ENCODE measurements around the gene RPH3AL.
"Not testable (repeated sequence)": the region's sequence is repeated elsewhere in the genome, so short reads cannot be mapped to it uniquely, and the experiment has no call there.

RPH3AL gene

DNA sequence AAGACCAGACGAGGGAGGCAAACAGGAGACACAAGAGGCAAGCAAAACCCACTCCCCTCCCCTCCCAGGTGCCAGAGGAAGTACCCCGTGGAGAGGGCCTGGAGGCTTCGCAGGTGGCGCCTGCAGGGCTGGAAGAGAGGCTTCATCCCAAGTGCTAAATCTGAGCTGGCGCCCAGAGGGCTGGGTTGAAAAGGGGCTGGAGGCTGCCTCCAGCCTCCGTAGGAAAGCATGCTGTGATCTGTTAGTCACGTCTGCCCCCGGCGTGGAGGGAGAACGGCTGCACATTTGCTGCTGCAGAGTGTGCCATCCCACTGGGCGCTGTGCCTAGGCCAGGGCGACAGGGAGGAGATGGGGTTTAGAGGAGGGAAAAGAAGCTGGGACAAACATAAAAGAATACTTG lies 16.9 kb downstream of the RPH3AL start:
- DNase-seq: no peak

DNA sequence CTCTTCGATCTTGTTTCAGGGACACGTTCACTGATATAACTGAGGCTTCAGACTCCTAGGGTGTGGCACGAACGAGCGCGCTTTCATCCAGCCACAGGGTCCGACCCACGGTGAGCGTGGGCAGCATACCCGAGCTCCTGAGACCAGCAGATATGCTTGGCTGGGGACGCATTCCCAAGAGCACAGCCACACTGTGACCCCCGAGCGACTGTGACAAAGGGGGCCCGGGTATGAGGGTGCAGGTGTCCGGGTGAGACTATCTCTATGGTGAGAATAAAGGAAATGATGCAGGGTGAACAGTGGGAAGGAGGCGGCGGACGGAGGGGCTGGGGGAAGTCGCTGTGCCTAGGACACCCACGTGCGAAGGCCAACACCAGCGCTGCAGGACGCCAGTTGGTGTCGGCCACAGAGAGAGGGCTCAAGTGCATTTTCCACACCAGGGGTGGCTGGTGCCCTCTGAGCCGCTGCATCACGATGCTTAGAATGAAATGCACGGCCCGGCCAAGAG lies 17.6 kb downstream of the RPH3AL start:
- no peak for DNase-seq

DNA sequence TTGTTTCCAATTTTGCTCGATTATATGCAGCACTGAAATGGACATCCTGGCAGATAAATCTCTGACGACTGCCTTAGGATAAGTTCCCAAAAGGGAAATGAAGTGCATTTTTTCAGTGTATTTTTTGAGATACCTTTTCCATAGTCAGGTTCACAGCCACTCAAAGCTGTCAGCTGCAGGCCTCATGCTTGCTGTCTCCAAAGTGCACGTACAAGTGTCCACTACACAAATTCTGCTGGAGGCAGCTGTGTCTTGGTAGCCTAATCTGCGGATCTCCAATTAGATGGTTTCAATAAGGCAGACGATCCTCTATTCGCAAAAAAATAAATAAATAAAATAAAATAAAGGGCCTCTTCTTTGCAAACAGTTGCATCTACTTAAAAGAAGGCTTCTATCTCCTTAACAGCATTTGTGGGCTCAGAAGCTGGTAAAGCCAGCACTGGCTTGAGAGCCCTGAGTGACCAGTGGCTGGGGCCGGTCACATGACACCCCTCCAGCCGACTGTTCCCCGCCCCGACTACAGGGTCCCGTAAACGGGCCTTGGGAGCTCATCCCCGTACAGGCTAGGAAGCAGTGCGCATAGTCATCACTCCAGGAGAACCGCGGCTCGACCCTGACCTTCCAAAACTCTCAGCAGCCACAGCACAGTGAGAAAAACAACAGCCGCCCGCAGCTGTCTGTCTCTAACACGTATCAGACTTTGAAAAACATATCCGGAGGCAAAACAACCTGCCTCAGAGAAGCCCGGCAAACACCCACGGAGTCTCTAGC lies 18.8 kb downstream of the RPH3AL start:
- no peak for DNase-seq

DNA sequence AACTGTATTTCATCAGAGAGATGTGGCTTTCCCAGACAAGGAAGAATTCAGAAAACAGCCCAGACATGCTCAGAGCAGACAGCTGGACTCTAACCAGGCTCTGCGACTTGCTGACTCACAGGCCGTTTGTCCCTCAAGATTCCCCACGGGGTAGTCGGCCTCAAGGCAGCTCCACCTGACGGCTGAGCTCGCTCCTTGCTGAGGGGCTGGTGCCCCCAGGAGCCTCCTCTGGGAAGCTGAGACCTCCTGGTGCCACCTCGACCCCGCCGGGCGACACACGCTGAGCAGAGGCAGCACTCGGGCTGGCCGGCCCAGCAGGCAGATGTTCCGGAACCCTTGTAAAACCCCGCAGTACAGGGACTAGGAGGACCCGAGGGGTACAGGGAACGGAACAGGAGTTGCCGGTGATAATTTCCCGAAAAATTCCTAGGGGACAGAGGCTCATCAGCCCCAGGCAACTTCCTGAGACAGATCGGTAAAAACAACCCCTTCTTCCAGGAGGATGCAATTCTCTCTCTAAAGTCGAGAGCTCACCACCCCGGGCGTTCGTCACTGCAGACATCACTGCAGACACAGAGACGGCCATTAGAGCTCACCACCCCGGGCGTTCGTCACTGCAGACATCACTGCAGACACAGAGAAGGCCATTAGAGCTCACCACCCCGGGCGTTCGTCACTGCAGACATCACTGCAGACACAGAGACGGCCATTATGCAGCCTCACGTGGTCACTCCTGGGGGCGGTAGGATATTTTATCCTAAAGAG lies 19.9 kb downstream of the RPH3AL start:
- no peak for DNase-seq

DNA sequence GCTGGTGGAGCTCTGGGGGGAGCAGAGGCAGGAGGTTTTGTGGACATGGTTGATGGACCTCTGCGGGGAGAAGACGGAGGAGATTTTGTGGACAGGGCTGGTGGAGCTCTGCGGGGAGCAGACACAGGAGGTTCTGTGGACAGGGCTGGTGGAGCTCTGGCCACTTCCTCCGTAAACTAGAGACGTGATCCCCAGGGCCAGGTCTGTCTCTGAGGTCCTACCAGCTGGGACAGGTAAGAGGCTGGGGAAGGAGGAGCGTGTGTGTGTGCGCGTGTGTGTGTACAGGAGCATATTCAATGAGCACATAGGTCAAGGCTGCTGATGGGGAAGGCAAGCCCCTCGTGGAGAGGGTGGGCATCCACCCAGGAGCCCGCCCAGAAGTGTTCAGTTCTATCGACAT lies 20.6 kb downstream of the RPH3AL start:
- DNase-seq: no peak

DNA sequence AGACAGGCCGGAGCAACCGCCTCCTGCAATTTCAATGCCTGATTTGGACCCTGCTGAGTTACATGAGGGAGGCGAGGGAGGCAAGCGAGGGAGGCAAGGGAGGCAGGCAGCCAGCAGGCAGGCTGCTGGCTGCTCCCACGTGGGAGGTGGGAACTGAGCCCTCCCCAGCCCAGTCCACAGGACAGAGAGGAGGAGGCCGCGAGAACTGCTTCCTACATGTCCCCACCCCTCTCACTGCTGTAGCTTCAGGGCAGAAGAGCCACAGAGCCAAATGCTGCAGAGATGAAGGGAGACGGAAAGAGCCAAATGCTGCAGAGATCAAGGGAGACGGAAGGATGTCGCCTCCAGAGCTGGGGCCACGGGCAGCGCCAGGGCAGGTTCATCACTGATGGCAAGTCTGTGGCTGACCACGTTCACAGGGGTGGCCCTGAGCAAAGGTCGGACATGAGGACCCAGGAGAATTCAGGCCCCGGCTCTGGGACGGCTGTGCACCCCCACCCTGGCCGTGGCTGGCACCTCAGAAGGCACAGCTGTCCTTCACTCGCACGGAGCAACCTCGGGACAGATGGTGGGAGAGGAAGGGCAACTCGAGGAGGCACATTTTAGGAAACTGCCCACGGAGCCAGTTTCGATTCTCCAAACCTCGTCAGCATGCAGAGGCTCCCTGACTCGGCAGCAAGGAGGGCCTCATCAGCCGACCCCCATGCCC lies 21.5 kb downstream of the RPH3AL start:
- no peak for DNase-seq

DNA sequence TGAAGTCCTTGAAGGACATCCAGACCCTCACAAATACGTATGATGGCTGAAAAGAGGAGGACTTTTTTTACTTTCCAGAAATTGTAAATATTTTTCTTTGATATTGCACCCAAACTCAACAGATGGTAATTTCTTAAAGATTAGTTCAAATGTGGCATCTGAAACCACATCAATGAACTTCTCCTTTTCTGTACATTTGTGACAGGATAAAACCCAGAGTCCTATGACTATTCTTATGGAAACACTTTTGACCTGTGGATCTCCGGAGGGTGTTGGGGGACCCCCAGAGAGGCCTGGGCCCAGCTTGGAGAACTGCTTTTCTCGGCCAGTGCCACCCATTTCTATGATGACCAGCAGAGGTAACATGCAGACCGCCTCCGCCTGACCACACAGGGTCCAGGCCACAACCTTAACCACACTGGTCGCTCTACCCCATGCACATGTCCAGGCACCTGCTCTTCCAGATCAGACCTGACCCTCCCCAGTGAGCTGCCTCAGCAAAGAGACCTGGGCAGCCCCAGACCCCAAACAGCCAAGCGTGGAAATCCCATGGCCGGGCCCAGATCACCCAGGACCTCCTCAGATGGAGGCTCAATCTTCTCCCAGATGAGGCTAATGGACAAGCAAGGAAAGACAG lies 22.7 kb downstream of the RPH3AL start:
- DNase-seq: no peak

DNA sequence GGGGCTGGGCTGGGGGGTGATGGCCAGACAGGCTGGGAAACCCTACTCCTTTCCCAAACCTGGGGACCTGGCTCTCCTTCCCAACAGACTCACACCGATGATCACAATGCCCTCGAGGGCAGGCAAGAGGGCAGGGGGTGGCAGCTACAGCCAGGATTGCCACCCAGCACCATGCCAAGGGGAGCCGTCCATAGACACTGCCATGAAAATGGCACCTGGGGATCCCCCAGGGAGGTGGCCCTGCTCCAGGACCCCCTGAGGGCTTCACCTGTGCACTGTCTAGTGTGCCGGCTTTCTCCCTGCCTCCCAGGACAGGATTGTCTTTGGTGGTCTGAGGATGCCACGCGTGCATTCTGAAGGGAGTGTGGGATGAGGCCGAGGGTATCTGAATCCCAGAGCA lies 24.6 kb downstream of the RPH3AL start:
- no peak for DNase-seq

DNA sequence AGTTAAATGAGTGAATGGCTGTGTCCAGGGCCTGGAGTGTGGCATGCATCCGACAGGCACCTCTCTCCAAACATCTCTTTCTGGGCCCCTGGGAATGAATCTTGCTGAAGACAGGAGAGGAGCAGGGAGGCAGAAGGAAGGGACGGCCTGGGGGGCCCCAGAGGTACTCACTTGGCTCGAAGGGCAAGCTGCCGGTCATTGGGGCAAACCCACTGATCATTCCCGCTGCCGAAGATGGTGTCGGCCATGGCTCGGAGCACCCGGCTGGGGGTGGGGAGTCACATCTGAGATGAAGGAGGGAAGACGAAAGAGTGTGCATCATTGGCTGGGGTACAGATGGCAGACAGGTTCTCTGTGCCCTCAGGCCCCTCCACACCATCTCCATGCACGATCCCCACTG lies 25.3 kb downstream of the RPH3AL start:
- no peak for DNase-seq

DNA sequence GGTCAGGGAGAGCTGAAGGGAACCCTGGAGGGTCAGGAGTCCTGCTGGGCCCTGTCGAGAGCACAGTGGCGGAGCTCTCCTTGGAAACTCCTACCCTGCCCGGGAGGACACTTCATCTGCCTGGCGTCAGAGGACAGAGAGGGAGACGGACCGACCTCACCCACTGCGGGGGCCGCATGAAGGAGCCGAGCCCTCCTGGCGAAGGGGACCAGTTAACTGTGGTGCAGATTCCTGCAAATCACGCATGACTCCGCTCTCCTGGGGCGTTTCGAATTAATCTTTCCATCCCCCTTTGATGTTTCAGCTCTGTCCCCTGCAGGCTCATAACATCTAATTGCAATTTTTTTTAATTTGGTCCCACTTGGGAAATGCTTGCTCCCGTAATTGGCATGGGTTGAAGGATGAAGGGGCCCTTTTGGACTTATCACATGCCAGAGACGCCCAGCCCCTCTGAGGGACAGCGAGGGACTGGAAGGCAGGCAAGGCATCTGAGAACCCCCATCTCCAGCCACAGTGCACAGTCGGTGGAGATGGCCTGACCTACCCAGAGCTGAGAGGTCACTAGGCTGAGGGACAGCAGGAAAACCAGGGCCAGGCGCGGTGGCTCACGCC lies 26.5 kb downstream of the RPH3AL start:
- no peak for DNase-seq

DNA sequence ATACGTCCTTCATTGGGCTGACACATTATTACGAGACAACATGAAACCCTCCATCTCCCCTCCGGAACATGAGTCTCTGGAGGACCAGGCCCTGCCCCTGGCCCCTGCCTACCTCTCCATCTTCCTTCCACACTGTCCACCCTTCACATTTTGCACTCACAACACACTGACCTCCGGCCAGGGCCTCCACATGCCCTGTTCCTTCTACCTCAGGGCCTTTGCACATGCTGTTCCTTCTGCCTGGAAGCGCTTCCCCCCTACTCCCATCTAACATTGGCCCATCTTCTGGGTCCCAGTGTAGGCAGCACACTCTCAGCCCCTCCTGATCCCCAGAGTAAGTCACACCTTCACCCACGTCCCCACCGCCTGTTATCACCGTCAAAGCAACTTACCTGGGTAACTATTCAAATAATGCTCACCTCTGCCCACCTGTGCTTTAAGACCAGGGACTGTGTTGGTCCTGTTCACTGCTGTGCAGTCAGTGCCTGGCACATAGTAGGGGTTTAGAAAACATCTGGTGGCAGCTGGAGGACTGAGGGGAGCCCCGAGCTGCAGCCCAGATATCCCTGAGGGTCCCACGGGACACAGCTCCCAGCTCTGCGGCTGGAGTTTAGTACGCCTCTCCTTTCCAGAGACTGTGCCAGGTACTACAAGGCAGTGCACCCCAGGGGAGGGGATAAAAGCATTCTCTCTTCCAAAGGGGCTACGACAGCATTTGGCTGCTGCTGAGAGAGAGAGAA lies 27.2 kb downstream of the RPH3AL start:
- no peak for DNase-seq

DNA sequence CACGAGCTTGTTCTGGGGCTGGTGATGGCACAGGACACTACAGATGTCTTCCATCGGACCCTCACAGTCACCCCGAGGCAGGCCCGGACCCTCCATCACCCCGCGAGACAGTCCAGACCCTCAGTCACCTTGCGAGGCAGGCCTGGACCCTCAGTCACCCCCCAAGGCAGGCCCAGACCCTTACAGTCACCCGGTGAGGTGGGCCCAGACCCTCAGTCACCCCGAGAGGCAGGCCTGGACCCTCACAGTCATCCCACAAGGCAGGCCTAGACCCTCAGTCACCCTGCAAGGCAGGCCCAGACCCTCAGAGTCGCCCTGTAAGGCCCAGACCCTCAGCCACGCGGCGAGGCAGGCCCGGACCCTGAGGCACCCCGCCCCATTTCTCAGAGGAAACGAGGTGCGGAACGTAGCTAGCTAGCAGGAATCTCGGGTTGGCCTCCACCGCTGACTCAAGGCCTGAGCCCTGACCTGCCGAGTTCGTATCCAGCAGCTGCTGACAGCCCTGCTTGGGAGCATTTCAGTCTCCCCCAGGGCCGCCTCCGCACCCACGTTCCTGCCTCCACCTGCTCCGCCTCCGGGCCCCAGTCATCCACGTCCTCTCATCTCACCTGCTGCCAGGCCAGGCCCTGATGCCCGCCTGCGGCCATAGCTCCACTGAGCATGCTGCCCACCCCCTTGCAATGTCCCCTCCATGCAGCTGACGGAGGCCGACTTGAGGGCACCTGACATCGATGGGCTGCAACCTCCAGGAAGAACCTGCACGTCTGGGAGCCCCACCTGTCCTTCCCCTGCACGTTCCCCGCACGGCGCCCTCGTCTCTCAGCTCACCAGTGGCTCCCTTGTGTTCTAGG lies 28.7 kb downstream of the RPH3AL start:
- DNase-seq: no peak

DNA sequence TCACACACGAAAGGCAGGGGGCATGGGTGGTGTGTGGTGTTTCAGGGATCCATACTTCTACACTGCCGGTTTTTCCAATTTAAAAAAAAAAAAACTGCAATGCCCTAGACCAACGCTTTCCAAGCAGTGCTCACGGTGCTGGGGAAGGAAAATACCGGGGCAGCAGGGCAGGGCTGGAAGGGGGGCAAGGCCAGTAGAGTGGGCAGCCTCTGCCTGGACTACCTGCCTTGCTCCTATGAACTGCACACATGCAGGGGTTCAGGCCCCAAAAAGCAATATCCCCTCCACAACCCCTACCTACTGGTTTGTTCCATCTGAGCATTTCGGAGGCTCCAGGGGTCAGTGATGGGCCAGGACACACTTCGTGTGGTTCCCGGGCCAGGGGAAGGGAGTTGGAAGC lies 29.4 kb downstream of the RPH3AL start:
- DNase-seq: no peak

DNA sequence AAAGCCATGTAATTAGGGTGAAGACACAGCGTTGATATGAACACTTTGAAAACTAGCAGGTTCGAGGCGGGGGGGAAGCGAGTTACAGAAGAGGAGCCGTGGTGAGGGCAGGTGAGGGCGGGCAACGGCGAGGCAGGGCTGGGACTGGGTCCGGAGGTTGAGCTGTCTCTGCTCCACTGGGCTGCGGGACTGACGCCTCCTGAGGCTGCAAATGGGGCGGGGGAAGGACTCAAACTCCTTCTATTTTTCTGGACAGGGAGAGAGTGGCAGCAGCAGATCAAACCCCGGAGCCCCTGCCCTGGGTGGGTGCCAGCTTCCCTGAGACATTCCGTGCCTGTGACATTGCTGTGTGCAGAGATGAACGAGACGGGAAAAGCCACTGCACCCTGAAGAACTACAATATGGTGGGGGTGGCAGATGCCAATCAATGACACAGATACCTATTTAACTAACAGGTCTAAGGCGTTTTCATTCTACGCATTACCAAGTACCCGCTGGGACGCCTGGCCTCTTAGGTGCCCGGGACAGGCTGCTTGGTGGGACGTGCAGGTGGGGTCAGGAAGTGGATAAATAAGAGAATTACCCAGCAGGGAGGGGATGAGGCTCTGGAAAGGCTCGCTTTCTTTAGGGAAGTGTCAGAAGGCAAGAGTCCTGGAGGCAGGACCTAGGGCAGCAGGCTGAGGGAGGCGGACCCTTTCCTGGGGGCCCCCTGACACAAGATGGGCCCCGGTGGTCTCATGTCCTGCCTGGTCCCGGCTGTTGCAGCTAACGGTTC lies 30.4 kb downstream of the RPH3AL start:
- no peak for DNase-seq

DNA sequence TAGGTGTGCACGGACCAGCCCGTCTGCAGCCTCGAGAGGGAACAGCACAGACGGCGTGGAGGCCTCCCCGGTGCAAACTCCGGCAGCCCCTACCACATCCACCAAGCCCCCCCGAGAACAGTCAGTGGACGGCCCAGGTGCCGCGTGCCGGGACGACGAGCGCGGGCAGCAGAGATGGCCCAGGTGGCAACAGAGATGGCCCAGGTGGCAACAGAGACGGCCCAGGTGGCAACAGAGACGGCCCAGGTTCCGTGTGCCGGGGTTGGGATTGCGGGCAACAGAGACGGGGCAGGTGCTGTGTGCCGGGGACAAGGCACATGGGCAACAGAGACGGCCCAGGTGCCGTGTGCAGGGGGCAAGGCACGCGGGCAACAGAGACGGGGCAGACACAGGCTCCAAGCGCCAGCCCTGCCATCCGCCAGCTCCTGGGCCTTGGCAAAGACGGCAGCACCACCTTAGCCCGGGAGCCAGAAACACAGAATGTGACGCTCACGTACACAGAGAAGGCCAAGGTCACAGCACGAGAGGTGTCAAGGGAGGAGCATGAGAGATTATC lies 31.1 kb downstream of the RPH3AL start:
- no peak for DNase-seq

DNA sequence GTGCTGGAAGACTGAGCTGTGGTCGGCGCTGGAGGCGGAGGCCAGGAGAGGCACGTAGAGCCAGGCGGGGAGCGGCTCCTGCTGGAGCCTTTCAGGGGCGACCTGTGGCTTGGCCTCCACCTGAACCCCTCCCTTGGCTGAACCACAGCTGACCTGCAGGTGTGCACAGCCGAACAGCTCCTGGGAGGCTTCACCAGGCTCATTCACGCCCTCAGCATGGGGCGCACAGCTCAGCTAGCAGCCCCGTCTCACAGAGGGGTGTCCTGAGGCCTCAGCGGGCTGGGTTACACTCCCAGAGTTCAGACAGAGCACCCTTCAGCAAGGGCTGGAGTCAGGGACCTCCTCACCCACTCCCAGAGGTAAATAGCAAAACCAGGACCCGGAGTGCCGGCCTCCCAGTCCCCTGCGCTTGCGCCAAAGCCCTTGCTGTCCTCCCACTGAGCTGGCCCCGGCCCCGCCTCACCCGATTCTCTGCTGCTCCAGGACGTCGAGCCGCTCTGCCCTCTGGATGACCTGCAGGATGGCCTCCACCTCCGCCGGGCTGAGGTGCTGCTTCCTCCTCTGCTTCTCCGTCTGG lies 31.7 kb downstream of the RPH3AL start:
- no peak for DNase-seq

DNA sequence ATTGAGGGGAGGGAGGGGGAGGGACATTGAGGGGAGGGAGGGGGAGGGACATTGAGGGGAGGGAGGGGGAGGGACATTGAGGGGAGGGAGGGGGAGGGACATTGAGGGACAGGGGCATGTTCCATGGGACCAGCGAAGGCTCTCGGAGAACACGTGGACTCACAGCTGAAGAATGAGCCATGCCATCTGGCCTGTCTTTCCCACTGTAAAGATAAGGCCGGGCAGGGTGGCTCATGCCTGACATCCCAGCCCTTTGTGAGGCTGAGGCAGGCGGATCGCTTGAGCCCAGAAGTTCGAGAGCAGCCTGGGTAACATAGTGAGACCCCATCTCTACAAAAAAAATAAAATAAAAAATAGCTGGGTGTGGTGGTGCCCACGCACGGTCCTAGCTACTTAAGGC lies 32.5 kb downstream of the RPH3AL start:
- no peak for DNase-seq

DNA sequence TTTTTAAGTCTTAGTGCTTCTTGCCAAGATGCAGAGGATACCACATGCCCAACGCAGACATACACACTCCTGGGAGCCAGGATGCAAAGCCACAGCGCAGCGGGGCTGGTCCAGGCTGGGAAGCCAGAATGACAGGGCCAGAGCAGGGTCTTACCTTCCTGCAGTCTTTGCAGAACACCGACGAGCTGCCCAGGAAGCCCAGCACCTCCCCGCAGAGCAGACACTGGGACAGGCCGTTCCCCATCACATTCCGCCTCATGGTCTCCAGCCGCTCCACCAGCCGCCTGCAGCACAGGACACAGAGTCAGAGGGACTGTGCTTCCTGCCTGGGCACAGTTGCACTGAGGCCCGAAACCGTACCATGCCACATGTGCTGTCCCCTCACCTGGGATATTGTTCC lies 33.3 kb downstream of the RPH3AL start:
- no peak for DNase-seq

DNA sequence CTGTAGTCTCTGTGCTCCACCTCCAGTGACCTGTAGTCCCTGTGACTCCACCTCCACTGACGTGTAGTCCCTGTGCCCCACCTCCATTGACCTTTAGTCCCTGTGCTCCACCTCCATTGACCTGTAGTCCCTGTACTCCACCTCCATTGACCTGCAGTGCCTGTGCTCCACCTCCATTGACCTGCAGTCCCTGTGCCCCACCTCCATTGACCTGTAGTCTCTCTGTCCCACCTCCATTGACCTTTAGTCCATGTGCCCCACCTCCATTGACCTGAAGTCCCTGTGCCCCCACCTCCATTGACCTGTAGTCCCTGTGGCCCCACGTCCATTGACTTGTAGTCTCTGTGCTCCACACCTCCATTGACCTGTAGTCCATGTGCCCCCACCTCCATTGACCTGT lies 35.5 kb downstream of the RPH3AL start:
- DNase-seq: not testable (repeated sequence)

Data from activated CD4-positive, alpha-beta T cell treated with anti-CD3 and anti-CD28 coated beads for 1 hour (primary cell).